NOMO-1 treated with dmso at 0.1 percent for 144 hours (cell line): Measurements from ENCODE around the gene TMEM234.
A peak's percentile ranks its signal among the peaks of the same experiment; 100 is the strongest.

Experiments used
- DNase-seq: peaks from one replicate; lab custom pipeline; 2025; ENCODE audit not compliant: unreplicated experiment; lab: John Stamatoyannopoulos, UW

TMEM234 gene

GRCh38 chr1:32201011-32201855 is 20.9 kb downstream of the TMEM234 start:
- peak; percentile 70 for DNase-seq

DNA sequence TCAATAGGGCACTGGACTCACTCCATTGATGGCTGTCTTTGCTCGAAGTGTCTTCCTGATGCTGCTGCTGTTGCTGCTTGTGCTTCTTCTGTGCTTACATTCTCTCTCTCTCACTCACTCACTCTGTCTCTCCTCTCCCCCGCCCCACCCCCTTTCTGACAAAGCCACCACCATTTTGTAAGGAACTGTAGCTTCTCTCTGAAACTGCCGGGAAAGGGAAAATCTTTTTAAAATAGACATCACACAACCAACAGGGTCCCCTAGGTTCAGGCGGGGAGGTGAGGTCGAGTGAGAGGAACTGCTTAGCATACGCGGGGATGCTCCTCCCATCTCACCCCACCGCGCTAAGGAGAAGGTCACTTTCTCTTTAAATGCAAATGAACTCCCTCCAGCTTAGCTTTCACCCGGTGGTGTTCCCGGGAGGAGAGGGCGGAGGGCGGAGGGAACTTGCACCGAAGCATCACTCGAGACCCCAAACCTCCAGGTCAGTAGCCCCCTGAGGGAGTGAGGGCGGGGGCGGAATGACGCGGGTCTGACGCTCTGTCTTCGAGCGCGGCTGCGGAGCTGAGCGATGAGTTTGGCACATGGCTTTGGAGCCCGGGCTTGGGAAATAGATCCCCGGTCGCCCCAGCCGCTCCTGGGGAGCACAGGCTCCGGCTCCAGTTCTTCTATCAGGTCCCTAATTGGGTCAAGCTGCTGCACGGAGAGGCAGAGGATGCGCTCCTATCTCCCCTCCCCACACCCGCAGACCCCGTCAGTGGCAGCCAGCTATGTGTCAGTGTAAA is 21.7 kb downstream of the TMEM234 start, which contains the start of gene CCDC28B:
Gene CCDC28B, plus strand, starts transcription at position 370 of the 785 bp plus-strand sequence. CDS start 1,341 bp downstream, outside the sequence.
- DNase-seq = peak; percentile 37

DNA sequence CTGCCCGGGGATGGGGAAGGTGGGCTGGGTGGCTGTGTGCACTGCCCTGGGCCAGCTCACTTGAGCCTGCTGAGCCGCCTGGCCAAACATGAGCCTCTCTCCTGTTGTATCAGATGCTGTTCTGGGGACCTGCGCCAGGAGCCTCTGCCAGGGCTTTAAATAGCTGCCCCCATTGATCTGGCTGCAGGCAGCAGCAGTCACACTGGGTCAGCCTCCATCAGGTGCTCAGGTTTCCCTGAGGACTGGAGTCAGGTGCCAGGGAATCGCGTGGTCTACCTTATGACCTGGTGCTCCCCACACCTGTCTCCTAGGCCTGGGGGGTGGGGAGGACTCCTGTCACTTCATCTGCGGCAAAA is 22.5 kb downstream of the TMEM234 start:
- DNase-seq = no peak

DNA sequence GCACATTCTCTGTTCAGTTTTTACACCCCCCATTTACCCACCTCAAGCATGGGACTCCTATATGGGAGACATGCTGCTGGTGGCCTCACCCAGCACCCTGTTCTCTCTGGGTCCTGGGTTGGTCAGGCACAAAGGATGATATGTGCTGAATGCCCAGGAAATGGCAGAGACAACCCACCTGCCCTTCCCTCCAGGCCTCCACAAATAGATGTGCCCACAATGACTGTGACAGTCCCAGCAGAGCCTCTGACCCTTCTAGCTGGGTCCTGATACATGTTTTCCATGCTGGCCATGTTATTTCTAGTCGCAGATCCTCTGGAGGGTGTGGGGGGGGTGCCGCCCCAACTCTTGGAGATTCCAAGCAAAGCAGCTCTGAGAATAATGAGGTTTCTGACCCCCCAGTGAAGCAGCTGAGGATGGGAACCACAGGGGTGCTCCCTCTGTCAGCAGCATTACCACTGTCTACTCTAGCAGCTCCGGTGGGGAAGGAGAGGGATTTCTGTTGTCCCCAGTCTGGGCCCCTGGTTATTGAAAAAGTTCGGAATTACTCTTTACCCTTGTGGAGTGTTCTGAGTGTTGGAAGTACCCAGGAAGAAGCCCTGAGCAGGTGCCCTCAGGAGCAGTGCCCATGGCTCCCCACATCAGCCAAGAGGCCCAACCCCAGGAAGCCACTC is 23.0 kb downstream of the TMEM234 start:
- no peak for DNase-seq

DNA sequence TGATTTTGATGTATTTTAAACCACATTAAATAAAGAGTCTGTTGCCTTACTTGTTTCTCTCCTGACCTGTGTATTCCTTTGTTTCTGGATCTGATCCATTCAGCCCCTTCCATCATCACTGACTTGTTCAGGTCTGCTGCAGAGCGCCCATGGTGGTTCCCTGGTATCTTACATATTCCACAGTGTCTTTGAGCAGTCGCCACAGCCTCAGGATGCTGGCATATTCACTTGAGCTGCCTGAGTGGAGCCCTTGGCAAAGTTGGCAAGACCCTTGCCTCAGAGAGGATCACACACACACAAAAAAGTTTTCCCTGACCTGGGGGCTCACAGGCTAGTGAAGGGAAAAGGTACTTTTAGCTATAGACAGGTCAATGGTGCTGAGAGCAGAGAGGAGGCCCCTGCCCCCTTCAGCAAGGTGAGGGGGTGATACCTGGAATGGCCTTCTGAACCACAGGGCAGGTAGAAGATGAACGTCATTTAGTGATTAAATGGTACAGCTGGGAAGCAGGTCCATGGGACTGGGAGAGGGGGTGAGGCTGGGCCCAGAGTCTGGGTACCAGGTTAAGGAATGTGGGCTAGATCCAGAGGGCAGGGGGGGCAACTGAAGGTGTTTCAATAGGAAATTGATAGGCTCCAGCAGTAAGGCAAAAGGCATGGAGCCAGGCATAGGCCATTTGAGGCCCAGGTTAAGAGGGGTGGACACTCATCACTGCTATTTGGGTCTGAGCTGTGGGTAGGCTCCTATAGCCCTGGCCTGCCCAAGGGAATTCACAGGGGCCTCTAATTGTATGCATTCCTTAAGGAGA is 23.7 kb downstream of the TMEM234 start:
- no peak for DNase-seq

- no peak for DNase-seq
Measured at GRCh38 chr1:32197837-32198236, 24.3 kb downstream of the TMEM234 start.

DNA sequence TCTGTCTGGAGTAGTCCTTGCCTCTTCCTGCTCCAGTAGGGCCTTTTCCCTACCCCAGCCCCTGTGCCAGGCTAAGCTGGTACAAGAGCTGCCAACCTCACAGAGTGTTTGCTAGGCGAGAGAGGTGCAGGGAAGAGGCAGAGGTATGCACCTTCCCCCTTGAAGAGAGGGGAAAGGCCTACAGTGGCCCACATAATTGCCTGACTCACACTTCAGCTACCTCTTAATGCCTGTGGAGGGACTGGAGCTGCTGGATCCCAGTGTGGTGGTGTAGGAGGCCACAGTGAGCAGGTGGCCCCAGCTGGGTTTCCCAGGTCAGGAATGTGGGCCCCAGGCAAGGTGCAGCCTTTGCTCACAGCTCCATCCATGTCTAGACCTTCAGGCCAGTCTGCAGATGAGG is 25.1 kb downstream of the TMEM234 start:
- no peak for DNase-seq

DNA sequence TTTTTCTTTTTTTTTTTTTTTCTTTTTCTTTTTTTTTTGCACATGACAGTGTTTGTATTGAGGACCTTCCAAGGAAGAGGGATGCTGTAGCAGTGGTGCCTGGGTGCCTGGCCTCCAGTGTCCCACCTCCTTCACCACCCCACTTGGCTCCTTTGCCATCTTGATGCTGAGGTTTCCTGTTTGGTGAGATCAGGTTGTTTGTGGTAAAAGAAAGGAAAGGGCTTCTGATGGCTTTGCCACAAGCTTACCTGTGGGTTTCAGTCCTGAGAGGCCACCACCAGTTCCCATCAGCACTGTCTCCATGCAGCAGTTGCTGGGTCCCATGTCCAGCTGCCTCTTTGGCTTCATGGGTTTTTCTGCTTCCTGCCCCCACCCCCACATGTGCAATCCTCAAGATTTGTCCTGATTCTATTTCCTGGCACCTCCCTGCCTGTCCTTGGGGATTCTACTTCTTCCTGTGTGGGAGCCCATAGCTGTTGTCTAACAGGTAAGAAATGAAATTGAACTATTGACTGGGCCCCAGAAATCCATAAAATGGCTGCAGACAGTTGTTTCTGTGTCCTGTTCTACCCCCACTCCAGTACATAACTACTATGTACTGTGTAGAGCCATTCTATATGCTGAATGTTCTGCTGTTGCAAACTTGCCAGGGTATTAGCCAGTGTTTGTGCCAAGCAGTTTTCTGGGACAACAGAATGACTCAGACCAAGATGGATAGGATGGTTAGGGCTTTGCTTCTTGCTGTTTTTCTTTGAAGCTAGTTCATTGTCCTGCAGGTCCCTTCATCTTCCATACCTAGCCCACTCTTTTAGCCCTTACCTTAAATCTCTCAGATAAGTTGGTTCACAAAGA is 26.0 kb downstream of the TMEM234 start:
- no peak for DNase-seq

DNA sequence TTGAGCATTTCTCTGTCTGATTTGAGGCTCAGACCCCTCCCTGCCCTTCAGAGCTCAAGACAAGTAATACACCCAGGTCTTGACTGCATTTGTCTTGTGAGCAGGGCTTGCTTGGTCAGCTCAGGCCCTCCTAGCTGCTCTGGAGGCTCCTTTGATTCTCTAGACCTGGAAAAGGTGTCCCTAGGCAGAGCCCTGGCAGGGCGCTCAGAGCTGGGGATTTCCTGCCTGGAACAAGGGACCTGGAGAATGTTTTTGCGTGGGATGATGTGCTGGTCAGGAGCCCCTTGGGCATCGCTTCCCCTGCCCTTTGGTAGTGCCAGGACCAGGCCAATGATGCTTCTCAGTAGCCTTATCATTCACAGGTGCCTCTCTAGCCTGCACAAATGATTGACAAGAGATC is 26.6 kb downstream of the TMEM234 start:
- DNase-seq = no peak

GRCh38 chr1:32194984-32195383 is 27.2 kb downstream of the TMEM234 start:
- no peak for DNase-seq

GRCh38 chr1:32192220-32192948 is 29.8 kb downstream of the TMEM234 start:
- no peak for DNase-seq

- no peak for DNase-seq
Measured at GRCh38 chr1:32187850-32188249, 34.3 kb downstream of the TMEM234 start.

- DNase-seq = no peak
Measured at GRCh38 chr1:32186491-32186890, 35.7 kb downstream of the TMEM234 start.

- no peak for DNase-seq
Measured at GRCh38 chr1:32186077-32186476, 36.1 kb downstream of the TMEM234 start.

DNA sequence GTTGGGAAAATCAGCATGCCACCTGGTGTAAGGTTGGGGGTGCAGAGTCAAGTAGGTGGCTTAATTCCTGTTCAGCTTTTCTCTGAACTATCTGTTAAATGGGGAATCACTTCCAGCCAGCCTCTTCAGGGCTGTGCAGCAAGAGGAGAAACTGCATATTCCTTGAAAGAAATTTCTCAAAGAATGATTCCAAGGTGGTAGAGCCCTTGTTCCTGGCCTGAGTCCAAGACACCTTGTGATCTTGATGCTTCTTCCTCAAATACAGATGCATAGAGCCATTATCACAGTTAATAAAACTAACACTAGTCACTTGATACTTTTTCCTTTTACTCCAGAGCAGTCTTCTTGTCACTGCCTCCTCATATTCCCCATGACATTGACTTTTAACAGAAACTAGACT is 37.5 kb downstream of the TMEM234 start:
- DNase-seq = no peak

- no peak for DNase-seq
Measured at GRCh38 chr1:32182060-32182459, 40.1 kb downstream of the TMEM234 start.

DNA sequence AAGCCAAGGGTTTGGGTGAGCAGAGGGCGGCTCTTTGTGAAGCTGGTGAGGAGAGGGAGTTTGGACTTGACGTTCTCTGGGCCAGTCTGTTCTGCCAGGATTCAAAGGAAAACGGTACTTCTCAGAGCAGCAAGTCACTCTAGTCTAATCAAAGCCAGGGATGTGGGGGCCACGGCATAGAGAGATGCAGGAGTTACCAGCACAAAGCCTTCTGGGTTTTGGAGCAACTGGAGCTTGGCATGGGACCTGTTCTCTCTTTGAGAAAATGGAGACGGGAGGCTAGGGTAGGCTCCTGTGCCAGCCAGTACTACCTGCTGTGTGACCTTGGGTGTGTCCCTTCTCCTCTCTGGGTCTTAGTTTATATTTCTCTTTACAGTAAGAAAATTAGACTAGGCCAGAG is 40.6 kb downstream of the TMEM234 start:
- no peak for DNase-seq

GRCh38 chr1:32181065-32181464 is 41.1 kb downstream of the TMEM234 start:
- no peak for DNase-seq
